T-helper 2 cell treated with Interferon-gamma antibody and Interleukin-4, amounts not matched to agents 100 ng/mL and 5 ng/mL, for 36 hours (primary cell): ENCODE measurements around the gene DHRS12. TPM values are rescaled to one million over a fixed set of nuclear protein-coding genes. Genes with fewer than 3 reads are reported as not detected.

Source experiments
- intact Hi-C: fragments of 100-400 bp; cut with micrococcal nuclease; formaldehyde crosslinking; loops from one replicate; pipeline ENCODE4 v1.15.1; 2023
- total RNA-seq: library from RNA; stranded (reverse); gene quantifications from 2 replicates; pipeline ENCODE4 v1.2.3, GENCODE V29; 2022

Gene DHRS12
- total RNA-seq, 1 donor from 2014 or later = 3.8 TPM

DNA sequence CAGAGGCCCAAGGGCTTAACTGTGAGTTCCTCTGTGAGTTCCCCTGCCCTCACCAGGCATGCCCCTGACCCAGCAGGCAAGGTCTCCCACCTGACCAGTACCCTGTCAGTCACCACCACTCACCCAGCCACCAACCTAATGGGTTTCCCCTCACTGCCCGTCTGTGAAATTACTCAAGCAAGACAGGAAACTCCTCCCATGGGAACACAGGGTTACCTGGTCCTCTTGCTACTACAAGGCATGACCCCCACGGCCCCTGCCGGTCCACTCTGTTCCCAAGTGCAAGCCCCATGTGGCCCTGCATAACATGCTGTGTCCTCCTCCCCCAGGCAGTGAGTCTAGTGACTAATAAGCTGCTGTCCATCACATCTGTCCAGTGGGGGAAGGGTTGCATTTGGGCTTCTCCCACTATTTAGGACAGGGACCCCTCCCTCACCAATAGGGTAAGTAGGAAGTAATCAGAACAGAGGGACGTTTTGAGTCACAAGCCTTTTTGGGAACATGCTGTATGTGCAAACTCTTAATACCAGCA lies 8.0 kb upstream of the DHRS12 start:
- intact Hi-C loops = loop anchor here (10.0 kb wide), 1 partner anchor 383 kb away; no protein-coding TSS in a partner anchor

DNA sequence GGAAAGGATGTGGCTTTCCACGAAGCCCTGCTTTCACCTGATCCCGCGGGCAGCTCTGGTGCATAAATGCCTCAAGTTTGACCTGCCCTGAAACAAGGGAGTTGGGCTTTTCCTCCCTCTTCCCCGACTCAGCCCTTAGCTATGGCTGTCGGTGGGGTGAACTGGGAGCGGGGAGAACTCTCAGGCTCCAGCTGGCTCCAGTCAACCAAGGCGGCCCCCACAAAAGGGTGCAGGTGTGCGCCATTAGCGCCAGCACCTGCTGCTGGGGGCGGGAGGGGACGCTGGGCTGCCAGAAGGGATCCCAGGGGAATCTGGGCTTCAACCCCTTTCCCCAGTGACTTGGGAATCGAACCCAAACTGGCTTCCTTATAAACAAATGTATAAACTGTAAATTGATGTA lies 7.1 kb upstream of the DHRS12 start:
- intact Hi-C loops = loop anchor here (10.0 kb wide), 1 partner anchor 384 kb away; no protein-coding TSS in a partner anchor

DNA sequence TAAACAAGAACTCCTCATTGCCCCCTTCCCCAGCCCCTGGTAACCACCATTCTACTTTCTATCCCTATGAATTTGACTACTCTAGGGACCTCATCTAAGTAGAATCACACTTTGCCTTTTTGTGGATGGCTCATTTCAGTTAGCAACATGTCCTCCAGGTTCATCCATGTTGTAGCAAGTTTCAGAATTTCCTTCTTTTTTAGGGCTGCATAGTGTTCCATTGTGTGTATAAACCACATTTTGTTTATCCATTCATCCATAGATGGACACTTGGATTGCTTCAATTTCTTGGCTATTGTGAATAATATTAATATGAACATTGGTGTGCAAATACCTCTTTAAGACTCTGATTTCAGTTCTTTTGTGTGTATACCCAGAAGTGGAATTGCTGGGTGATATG lies 4.8 kb upstream of the DHRS12 start:
- intact Hi-C loops = loop anchor here (10.0 kb wide), 2 partner anchors 524 to 894 kb away; no protein-coding TSS in a partner anchor

DNA sequence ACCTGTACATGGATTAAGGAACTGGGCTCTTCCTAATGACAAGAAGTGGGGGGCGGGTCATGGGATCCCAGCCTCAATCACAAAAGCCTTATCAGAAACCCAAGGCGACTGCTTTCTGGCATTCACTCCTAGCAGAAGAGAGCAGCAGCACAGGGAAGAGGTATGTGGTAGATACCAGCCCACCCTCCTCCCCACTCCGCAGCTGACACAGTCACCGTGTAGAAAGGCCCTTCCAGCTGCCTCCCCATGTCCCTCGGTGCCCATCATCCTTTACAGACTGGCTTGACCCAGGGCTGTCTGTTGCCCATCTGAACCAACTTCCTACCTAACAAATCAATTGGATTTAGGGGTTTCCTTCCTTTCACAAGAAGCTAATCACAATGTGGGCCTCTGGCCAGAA lies 3.1 kb upstream of the DHRS12 start:
- intact Hi-C loops = loop anchor here (10.0 kb wide), 2 partner anchors 522 to 892 kb away; no protein-coding TSS in a partner anchor

DNA sequence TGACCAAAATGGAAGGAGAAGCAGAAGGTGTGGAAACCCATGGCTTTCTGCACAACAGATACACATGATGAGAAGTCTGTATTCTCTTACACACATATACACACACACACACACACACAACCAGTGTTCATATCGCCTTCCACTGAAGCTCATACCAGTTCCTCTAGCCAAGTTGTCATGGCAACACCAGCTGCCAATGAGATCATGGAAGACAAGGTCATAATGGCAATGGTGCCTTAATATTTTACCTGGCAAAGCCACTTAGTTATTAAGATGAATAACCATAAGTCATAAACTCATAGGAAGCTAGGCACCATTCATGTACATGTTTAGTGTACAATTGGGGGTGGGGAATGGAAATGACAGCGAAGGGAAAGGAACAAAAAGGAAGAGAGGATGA lies 2.6 kb upstream of the DHRS12 start:
- intact Hi-C loops = loop anchor here (10.0 kb wide), 2 partner anchors 522 to 892 kb away; no protein-coding TSS in a partner anchor

DNA sequence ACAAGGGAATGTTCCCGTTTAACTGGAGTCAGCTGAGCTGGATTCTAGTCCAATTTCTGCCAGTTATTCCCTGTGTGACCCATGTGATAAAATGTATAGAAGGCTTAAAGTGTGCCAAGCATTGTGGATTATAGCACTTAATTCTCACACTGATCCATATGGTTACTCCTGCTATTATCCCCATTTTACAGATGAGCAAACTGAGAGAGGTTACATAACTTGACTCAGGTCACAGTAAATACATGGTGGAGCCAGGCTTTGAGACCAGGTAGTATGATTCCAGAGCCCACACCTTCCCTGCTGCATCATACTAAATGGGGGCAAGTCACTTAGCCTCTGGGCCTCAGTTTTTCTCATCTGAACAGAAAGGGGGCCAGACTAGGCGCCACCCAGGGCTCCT lies 2.0 kb upstream of the DHRS12 start:
- intact Hi-C loops = loop anchor here (10.0 kb wide), 2 partner anchors 521 to 891 kb away; no protein-coding TSS in a partner anchor

DNA sequence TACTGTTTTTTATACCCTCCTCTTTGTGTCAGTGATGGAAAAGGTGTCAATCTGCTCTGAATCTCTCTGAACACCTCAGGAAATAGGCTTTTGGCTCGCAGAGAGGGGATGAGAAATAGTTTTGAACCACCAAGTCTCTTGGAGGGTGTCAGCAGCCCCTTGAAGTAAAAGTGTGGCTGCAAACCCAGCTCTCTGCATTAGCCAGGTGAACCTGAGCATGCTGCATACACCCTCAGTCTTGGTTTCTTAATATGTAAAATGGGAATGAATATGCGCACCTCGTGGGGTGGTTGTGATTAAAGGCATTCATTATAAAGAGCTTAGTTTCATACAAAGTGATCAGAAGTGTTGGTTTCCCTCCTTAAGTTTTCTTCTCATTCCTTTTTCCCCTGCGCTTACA lies 1.4 kb upstream of the DHRS12 start:
- intact Hi-C loops = loop anchor here (10.0 kb wide), 2 partner anchors 521 to 891 kb away; no protein-coding TSS in a partner anchor

DNA sequence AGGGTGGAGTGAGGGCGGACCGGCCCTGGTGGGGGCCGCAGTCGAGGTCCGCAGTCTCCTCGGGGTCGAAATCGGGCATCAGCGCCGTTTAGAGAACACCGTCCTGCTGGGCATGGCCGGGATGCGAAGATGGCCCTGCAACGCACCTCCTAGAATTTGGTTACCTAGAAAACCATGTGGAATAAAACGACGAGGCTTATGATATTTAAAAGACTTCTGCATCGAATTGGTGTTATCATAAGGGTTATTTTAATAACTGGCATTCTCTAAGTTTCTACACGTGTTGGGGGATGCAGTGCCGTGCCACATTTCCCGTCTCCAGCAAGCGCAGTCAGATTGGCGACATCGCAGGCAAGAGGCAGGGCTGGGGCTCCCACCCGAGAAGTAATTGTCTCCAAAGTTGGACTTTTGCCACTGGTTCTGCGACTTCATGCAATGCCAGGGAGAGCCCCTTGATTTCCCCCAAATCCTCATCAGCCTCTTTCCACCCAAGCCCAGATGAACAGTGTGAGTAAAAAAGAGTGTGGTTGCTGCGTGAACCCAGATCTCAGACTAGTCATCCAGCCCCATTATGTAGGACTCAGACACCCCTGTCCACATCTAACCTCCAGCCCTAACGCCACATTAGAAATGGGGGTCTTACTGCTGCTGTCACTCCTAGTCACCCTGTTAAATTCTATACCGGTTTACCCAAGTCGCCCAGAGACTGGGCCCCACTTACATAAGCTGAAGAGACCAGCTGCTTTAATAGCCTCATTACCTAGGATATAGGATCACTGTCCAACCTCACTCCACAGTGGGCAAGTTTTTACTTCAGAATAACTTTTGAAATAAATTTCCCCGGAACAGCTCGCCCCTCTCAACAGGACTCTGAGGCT lies 571 bp upstream of the DHRS12 start:
- intact Hi-C loops = loop anchor here (1.0 to 10.0 kb wide), 4 partner anchors 208 to 890 kb away; partner anchors contain the start of genes ALG11 and VPS36

DNA sequence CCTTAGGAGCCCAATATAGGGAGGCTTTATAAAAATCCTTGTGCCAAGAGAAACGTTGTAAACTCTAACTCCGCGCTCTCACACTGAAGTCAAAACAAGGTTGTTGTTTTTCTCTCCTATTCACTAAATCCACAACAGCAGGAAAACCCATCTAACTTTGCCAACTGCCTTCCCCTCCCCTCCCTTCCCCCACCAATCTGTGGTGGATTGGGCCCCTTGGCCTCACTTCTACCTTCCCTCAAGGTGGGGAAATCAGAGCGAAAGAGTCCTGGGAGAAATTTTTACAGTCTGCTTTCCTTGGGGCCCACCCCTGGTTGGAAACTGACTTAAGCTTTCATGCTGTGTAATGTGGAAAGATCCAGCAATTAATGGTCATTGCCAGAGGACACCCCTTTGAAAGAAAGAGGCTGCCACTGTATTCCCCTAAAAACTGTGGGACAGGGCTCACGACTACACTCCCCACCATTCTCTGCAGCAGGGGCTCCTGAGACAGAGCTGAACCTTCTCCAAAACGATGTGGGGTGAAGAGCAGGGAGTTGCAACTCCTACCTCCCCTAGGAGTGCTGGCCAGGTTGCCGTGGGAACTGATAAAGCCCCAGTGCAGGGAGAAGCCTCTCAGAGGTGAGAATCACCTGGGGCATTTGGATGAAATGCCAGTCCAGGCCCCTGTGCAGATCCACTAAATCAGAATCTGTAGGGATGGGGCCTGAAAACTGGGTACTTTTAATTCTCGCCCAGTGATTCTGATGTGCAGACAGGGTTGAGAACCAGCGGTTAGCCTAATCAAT lies 1.1 kb downstream of the DHRS12 start:
- intact Hi-C loops = loop anchor here (1.0 to 10.0 kb wide), 5 partner anchors 219 to 888 kb away; partner anchors contain the start of genes INTS6, VPS36 and WDFY2

DNA sequence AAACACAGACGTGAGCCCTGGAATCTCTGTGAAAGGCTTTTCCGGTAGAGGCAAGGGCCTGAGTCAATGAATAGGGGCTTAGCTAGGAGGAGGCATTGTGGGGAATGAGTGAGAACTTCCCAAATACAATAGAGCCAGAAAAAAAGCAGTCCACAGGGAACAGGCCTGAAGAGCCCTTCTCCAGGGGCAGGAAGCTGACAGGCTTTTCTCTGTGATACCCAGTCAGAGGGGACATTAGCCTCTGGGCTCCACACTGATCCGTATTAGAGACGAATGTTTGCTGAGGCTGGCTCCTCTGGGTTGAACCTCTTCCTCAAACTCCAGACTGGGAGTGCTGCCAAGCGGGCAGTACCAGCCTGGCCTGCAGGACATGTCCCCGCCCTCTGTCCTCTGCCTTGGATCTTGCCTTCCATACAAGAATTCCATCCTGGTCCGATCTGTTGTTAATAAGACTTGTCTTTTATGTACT lies 2.3 kb downstream of the DHRS12 start:
- intact Hi-C loops = loop anchor here (5.0 to 10.0 kb wide), 3 partner anchors 517 to 887 kb away; partner anchors contain the start of gene VPS36

DNA sequence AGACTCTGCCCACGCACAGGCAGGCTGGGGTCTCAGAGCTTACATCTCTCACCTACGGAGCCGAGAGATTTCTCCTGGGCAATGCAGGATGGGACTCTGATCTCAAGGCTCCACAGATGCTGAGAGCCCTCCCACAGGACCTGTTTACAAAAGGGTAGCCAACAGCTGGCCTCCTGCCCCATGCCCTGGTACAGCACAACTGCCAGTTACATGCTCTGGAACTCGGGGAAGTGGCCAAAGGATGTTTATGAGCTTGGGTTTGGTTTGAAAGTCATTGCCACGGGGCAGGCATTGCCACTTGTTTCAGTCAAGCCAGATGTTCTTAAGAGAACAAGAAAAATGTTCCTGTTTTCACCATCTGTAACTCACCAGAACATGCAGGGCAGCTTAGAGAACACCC lies 3.5 kb downstream of the DHRS12 start:
- intact Hi-C loops = loop anchor here (5.0 to 10.0 kb wide), 3 partner anchors 516 to 886 kb away; partner anchors contain the start of gene VPS36

DNA sequence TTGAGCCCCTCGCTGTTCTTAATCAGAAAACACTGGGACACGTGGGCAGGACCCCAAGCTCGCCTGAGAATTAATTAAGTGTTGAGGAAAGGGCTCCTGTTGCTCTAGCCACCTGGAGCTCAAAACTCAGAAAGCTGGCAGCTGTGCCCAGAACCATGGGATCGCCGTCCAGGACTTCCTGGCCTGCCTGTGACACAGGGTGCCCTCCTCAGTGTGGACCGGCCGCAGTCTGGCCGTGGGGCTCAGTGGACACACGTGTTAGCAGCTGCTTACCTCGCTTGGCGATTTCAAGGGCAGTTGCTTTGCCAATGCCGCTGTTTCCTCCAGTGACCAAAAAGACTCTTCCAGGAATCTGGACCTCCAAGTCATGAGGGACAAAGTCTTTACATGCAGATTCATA lies 4.7 kb downstream of the DHRS12 start:
- intact Hi-C loops = no loop called here

DNA sequence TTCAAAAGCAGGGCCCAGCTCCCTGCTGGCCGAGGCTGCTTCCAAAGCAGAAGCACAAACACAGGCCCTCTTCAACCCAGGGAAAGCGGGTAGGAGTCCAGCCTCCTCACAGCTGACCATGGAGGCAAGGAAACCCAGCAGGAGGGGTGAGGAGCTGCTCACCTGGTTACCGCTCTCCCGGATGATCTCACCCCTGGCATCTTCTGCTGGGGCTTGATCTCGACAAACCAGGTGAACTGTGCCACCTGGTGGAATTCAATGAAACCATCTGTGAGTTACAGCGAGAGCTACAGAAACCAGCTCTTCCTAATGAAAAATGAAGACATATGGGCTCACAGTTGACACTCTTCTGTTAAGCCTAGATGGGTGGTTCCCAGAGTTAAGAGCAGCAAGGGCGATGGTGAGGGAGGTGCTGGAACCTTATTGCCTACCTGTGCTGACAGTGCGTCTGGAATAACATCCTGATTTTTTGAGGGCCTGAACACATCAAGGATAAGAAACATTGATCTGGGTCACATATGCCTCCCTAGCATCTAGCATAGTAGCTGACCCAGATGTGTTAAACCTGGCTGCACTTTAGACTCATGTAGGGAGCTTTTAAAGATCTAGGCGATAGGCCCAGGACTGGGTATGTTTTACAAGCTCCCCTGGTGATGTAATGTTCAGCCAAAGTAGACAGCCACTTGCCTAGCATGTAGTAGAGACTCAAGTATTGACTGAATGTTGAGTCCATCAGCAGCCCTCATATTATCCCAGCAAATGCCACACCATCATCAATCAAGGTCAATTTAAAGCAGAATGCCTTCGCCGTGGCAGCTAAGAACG lies 6.1 kb downstream of the DHRS12 start:
- intact Hi-C loops = loop anchor here (1.0 kb wide), 3 partner anchors 345 to 673 kb away; partner anchors contain the start of gene INTS6

DNA sequence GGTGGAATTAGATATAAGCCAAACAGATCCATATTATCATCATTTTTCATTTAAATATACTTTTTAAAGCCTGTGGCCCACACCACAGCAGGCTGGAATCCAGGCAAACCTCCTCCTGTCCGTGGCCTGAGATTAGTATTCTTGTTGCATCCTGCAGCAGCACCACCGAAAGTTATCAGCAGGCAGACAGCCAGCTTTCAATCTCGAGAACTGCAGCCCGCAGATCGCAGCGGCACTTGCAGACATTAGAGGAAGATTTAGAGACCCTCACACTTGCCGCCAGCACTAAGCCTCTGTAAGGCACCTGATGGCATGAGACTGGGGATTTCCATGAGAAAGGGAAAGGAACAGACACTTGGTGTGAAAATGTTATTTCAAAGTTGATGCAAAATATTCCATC lies 7.4 kb downstream of the DHRS12 start:
- intact Hi-C loops = no loop called here

DNA sequence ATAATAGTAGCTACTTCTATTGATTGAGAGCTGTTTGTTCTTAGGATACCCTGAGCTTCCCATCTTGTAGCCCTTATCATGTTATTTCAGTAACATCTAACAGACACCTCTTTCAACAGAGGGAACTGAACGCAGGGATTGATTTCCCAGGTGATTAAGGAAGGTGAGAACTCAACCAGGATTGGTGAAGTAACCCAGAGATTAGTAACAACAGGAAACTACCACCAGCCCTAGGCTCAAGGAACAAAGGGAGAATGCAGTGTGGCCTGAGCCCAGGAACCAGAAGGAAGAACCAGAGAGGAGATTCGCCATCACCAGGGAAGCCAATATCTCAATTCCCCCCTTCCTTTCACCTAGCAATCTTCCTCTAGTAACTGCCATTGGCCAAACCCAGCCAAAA lies 8.5 kb downstream of the DHRS12 start:
- intact Hi-C loops = no loop called here

DNA sequence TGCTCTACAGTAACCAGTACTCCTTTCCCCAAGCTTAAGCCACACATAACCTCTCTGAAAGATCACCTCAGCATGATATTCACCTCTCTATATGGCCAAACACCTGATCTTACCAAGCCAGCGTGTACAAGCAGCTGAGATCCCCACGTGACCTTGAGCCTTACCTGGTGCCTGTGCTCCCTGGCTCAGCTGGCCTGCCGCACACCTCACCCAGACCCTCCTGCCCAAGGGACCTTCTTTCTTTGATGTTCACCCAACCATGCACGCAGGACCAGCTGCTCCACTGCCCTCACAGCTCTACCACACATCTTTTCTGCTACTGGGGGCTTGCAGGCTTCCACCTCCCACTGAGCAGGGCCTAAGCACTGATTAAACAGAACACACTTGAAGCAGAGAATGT lies 9.0 kb downstream of the DHRS12 start:
- intact Hi-C loops = no loop called here

DNA sequence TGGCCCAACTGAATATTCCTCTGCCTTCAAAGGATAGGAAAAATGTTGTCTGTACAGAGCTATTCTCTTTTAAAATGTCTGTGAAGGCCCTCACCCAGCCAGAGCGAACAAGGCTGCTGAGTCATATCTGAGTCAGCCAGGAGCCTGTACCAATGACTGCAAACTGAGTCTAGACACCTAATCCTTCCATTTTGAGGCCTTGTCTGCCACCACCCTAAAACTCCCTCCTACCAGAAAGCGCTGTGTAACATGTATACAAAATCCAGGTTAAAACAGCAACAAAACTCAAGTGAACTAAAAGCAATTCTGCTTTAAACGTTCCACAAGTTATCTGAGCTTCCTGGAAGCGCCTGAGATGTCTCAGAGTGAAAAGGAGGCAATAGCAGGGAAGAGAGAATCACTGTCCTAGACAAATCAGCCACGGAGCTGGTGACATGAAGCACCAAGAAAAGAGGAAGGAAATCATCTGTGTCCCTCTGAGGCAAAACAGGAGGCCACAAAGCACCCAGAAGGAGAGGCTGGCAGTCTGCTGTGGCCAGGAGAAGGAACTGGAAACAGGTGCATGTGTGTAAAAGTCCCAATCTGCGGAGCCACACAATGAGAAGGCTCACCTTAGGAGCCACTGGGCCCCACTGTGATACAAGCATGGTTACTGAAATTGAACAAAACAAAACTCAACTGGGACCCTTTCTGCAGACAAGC lies 10.2 kb downstream of the DHRS12 start:
- intact Hi-C loops = no loop called here

DNA sequence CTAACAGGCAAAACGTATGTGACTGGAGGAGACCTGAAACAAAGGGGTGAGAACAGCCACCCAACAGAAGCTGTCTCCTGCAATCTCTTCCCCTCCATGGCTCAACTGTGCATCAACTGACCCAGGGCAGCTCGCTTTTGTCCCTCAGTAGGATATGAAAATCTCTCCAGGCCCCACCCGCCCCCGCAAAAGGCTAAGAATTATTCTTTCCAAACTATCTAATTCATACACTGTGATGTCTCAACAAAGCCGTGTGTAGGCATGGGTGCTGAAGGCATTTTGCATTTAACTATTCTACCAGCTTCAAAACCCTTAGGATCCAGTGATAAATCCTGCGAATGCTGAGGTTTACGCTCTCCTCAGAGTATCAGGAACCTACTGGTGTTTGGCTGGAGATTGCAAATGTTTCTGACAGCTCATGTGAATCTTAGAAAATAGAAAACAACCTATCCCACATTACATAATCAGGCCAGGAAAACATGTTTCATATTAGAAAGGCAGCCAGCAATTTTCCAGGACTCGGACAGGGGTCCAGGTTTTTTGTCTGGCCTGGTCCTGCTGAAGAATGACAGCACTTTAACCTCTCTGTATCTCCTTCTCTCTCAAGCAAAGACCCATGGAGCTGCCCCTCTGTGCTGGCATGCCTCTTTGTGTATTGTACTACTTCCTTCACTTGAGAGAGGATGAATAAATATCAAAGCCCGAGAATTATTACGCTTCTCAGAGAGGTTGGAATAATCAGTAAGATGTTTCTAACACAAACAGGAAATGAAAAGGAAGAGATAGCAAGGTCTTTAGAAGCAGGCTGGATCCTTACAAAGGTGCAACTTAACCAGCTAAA lies 17.3 kb downstream of the DHRS12 start:
- intact Hi-C loops = no loop called here
